HepG2 (cell line): ENCODE results near the gene NFE2L1. TPM values are rescaled to one million over a fixed set of nuclear protein-coding genes. Genes with fewer than 3 reads are reported as not detected.

ENCODE experiments used
- BORCS8-MEF2B ChIP-seq: sonication (generic); formaldehyde crosslinking; IDR thresholded peaks from 2 replicates; pipeline ENCODE4 v1.8.0; 2022; ENCODE audit warnings: mild to moderate bottlenecking, missing genetic modification reagents
- JDP2 ChIP-seq: sonication (generic); formaldehyde crosslinking; IDR thresholded peaks from 2 replicates; pipeline ENCODE4 v1.8.1; 2022; ENCODE audit warnings: missing genetic modification reagents, borderline replicate concordance
- MAX ChIP-seq: IDR thresholded peaks from 2 replicates; pipeline ENCODE4 v1.6.1; 2012; ENCODE audit warnings: inconsistent platforms
- MLX ChIP-seq: IDR thresholded peaks from 2 replicates; pipeline ENCODE4 v1.6.1; 2016
- NFE2L1 ChIP-seq: sonication (generic); formaldehyde crosslinking; IDR thresholded peaks from 2 replicates; pipeline ENCODE4 v1.4.0; 2020; ENCODE audit warnings: missing genetic modification reagents, mild to moderate bottlenecking, borderline replicate concordance
- NFIC ChIP-seq: IDR thresholded peaks from 2 replicates; pipeline ENCODE4 v1.6.1; 2012; ENCODE audit warnings: mild to moderate bottlenecking, low read length, inconsistent platforms
- NR1H2 ChIP-seq: sonication (generic); formaldehyde crosslinking; IDR thresholded peaks from 2 replicates; pipeline ENCODE4 v1.8.1; 2022; ENCODE audit warnings: low read depth, missing genetic modification reagents, borderline replicate concordance
- NR2F1 ChIP-seq, 2 experiments: fragments of 450-650 bp in 1 of 2; formaldehyde crosslinking in 1 of 2; IDR thresholded peaks; 2 replicates each; pipeline versions ENCODE4 v1.5.0 to v1.6.1; 2016 to 2020; ENCODE audit warnings: mild to moderate bottlenecking in 1 of 2, missing compliant biosample characterization in 1 of 2, missing genetic modification reagents in 1 of 2, moderate library complexity in 1 of 2
- RFXAP ChIP-seq: sonication (generic); formaldehyde crosslinking; IDR thresholded peaks from 2 replicates; pipeline ENCODE4 v1.4.0; 2020; ENCODE audit warnings: missing genetic modification reagents, borderline replicate concordance
- SIX4 ChIP-seq: sonication (generic); formaldehyde crosslinking; IDR thresholded peaks from 2 replicates; pipeline ENCODE4 v1.4.0; 2020; ENCODE audit warnings: missing genetic modification reagents
- SMC3 ChIP-seq: IDR thresholded peaks from 2 replicates; pipeline ENCODE4 v1.6.1; 2011; ENCODE audit warnings: low read length, improper control_type of control experiment
- TAF15 ChIP-seq: fragments of 200-400 bp; formaldehyde crosslinking; IDR thresholded peaks from one replicate; pipeline ENCODE4 v1.6.1; 2018; ENCODE audit warnings: mild to moderate bottlenecking, low read depth, low read length; ENCODE audit not compliant: poor library complexity, severe bottlenecking
- ZFP90 ChIP-seq: sonication (generic); formaldehyde crosslinking; IDR thresholded peaks from 2 replicates; pipeline ENCODE4 v1.8.0; 2022; ENCODE audit warnings: missing genetic modification reagents, mild to moderate bottlenecking, inconsistent platforms, borderline replicate concordance
- ZHX1 ChIP-seq: sonication (generic); formaldehyde crosslinking; IDR thresholded peaks from 2 replicates; pipeline ENCODE4 v1.8.1; 2022; ENCODE audit warnings: low read depth, mild to moderate bottlenecking, missing genetic modification reagents
- ZNF296 ChIP-seq: sonication (generic); formaldehyde crosslinking; conservative IDR thresholded peaks from 2 replicates; pipeline ENCODE4 v1.5.0; 2020; ENCODE audit warnings: mild to moderate bottlenecking, missing genetic modification reagents
- ZNF605 ChIP-seq: sonication (generic); formaldehyde crosslinking; IDR thresholded peaks from 2 replicates; pipeline ENCODE4 v1.8.0; 2022; ENCODE audit warnings: mild to moderate bottlenecking, missing genetic modification reagents
- ZNF780A ChIP-seq: sonication (generic); formaldehyde crosslinking; IDR thresholded peaks from 2 replicates; pipeline ENCODE4 v1.8.0; 2022; ENCODE audit warnings: mild to moderate bottlenecking, missing genetic modification reagents, moderate library complexity
- polyA plus RNA-seq, 8 experiments: library from polyadenylated mRNA; depleted of rRNA in 3 of 8; stranded (reverse) in 7 of 8; unstranded in 1 of 8; fragments of >200 nt; fragmentation: Illumina TruSeq in 4 of 8; extraction: Trizol in 4 of 8; gene quantifications; 2 replicates each; pipeline versions ENCODE4 v1.2.1 to v1.2.3, GENCODE V29; 2011 to 2016; ENCODE audit warnings: low read depth in 4 of 8, missing spikeins in 1 of 8, mixed read lengths in 1 of 8; ENCODE audit not compliant: insufficient read depth in 1 of 8
- total RNA-seq, 5 experiments: library from RNA; depleted of rRNA; stranded (reverse); fragments of >200 nt; fragmentation: Illumina TruSeq; extraction: Trizol; gene quantifications; 2 replicates each; pipeline ENCODE4 v1.2.3, GENCODE V29; 2016; ENCODE audit warnings: low read depth in 1 of 5
- TF ChIP-seq, protein P1 (sequence below): sonication (generic); formaldehyde crosslinking; IDR thresholded peaks from 2 replicates; pipeline ENCODE4 v1.5.1; 2020; ENCODE audit warnings: mild to moderate bottlenecking, missing genetic modification reagents, borderline replicate concordance
- TF ChIP-seq, protein P2 (sequence below): sonication (generic); formaldehyde crosslinking; IDR thresholded peaks from 2 replicates; pipeline ENCODE4 v1.5.1; 2020; ENCODE audit warnings: mild to moderate bottlenecking, missing genetic modification reagents, moderate library complexity

Gene NFE2L1
- total and polyA plus RNA-seq, 2 of the 13 experiments (the other 11 are each of a cell fraction or from before 2014, with no cell fraction given) = 67.0 to 234 TPM

DNA sequence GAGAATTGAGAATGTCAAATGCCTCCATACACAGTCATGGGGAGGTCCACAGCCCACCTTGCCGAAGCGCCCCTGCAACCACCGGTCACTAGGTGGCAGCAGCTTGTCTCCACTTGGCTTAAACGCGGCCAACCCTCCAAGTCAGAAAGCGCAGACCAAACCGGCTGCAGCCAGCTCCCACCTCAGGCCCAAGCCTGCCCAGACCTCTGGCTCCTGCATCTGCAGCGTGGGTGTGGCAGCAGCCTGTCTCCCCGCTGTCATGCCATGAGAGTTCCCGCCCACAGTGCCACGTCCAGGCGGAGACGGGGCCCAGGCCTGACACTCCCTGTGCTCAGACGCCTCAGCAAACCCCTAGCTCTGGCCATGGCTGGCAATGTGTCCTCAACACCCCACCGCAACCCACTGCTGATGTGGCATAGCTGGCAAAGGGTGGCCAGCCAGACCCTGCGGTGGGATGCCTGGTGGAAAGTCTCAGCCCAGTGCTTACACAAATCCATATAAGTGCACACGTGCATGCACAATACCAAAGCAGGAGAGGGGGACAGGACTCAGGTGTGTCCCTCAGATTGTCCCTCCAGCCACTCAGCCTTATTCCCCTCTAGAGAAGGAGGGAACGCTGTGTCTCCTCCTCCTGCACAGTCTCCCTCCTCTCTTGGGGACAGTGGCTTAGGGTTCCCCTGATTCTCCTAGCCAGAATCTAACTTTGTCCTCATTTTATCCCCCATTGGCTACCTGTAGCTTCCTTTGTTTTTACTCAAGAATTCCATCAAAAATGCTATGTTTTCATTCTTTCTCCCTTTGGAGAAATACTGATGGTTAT lies 21.4 kb upstream of the NFE2L1 start (continued):
- TF ChIP-seq, protein P1, sequence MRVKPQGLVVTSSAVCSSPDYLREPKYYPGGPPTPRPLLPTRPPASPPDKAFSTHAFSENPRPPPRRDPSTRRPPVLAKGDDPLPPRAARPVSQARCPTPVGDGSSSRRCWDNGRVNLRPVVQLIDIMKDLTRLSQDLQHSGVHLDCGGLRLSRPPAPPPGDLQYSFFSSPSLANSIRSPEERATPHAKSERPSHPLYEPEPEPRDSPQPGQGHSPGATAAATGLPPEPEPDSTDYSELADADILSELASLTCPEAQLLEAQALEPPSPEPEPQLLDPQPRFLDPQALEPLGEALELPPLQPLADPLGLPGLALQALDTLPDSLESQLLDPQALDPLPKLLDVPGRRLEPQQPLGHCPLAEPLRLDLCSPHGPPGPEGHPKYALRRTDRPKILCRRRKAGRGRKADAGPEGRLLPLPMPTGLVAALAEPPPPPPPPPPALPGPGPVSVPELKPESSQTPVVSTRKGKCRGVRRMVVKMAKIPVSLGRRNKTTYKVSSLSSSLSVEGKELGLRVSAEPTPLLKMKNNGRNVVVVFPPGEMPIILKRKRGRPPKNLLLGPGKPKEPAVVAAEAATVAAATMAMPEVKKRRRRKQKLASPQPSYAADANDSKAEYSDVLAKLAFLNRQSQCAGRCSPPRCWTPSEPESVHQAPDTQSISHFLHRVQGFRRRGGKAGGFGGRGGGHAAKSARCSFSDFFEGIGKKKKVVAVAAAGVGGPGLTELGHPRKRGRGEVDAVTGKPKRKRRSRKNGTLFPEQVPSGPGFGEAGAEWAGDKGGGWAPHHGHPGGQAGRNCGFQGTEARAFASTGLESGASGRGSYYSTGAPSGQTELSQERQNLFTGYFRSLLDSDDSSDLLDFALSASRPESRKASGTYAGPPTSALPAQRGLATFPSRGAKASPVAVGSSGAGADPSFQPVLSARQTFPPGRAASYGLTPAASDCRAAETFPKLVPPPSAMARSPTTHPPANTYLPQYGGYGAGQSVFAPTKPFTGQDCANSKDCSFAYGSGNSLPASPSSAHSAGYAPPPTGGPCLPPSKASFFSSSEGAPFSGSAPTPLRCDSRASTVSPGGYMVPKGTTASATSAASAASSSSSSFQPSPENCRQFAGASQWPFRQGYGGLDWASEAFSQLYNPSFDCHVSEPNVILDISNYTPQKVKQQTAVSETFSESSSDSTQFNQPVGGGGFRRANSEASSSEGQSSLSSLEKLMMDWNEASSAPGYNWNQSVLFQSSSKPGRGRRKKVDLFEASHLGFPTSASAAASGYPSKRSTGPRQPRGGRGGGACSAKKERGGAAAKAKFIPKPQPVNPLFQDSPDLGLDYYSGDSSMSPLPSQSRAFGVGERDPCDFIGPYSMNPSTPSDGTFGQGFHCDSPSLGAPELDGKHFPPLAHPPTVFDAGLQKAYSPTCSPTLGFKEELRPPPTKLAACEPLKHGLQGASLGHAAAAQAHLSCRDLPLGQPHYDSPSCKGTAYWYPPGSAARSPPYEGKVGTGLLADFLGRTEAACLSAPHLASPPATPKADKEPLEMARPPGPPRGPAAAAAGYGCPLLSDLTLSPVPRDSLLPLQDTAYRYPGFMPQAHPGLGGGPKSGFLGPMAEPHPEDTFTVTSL = no peak
- TF ChIP-seq NR1H2 (no peak), BORCS8-MEF2B (CRISPR knock-in tag) (no peak), ZHX1 (CRISPR knock-in tag) (no peak), SIX4 (no peak), NFE2L1 (no peak), JDP2 (no peak), NFIC (no peak), ZFP90 (CRISPR knock-in tag) (no peak), RFXAP (CRISPR knock-in tag) (no peak), TAF15 (no peak), NR2F1 (CRISPR knock-in tag; IDR thresholded peaks at IDR 0.05) (no peak), SMC3 (peak; percentile 85), ZNF605 (CRISPR knock-in tag) (no peak), ZNF780A (no peak), MAX (peak; percentile 28; the same call in 1 of the 2 replicates), MLX (no peak), ZNF296 (CRISPR knock-in tag) (no peak)
- TF ChIP-seq, protein P2, sequence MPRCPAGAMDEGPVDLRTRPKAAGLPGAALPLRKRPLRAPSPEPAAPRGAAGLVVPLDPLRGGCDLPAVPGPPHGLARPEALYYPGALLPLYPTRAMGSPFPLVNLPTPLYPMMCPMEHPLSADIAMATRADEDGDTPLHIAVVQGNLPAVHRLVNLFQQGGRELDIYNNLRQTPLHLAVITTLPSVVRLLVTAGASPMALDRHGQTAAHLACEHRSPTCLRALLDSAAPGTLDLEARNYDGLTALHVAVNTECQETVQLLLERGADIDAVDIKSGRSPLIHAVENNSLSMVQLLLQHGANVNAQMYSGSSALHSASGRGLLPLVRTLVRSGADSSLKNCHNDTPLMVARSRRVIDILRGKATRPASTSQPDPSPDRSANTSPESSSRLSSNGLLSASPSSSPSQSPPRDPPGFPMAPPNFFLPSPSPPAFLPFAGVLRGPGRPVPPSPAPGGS (CRISPR knock-in tag) = 0 out of 2 replicates have a peak, but pooled peaks have one; percentile 17
